Activated T-cell treated with anti-CD3 and anti-CD28 coated beads for 24 hours (primary cell): ENCODE measurements around the gene TLR10.

Experiments used
- DNase-seq: peaks from one replicate; pipeline ENCODE4 v3.0.0-alpha.2; 2020; ENCODE audit warnings: low read depth

TLR10 gene

DNA sequence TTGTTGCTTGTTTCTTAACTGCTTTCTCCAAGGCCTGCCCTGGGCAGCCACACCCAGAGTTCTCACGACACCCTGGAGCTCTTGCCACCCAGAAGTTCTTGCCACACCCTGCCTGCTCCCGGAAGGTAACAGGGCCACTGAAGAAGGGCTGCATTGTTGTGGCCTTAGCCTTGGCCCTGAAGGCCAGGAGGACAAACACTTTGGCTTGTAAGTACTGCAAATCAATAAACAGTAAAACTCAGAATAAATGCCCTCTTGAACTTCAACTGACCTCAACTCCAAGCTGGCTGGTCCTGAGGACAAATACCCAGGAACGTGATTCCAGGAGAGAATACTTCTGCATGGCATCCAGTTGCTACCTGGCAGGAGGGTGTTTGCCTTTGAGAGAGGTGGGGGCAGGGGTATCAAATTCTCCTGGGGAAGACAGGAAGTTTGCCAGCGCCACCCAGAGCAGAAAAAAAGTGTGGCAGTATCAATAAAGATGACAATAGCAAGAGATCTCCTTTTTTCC lies 54.1 kb downstream of the TLR10 start:
- no peak for DNase-seq

- DNase-seq: no peak
Observed at GRCh38 chr4:38724475-38724808, 58.3 kb downstream of the TLR10 start.

- DNase-seq: no peak
Observed at GRCh38 chr4:38723726-38724474, 58.9 kb downstream of the TLR10 start.

DNA sequence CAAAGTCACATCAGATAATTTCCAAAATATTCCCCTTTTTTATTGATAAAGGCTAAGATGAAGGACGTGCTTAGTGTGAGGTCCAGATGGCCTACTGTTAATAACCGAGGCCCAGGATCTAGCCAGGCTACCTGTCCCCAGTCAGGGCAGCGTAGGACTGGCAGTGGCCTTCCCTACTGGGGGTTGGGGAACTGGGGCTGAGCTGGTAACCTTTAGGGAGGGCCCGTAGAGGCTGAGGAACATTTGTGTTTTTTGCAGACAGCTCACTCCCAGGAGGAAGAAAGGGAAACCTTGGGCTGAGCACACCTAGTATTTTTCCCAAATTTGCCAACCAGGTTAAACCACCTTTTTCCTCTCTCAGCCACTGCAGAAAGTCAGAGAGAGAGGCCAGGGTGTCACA lies 59.7 kb downstream of the TLR10 start:
- no peak for DNase-seq
